Muscle layer of colon (tissue), 2 donors: ENCODE measurements around the gene FLG2.
"Not testable (repeated sequence)": the region's sequence is repeated elsewhere in the genome, so short reads cannot be mapped to it uniquely, and the experiment has no call there.

Experiments
- H3K27ac ChIP-seq: one replicate; pipeline ENCODE4 v1.7.0; 2013; ENCODE audit warnings: low read depth, mild to moderate bottlenecking, low read length, moderate library complexity
- H3K27me3 ChIP-seq, 2 donors: one replicate each; pipeline ENCODE4 v1.7.0; 2013; ENCODE audit warnings: low read length in 2 of 2, mild to moderate bottlenecking in 2 of 2; ENCODE audit not compliant: insufficient read depth in 2 of 2, control insufficient read depth in 1 of 2
- H3K36me3 ChIP-seq: one replicate; pipeline ENCODE4 v1.7.0; 2013; ENCODE audit warnings: mild to moderate bottlenecking, low read length; ENCODE audit not compliant: insufficient read depth
- H3K4me1 ChIP-seq: one replicate; pipeline ENCODE4 v1.7.0; 2013; ENCODE audit warnings: mild to moderate bottlenecking, low read length; ENCODE audit not compliant: insufficient read depth
- H3K4me3 ChIP-seq, 2 donors: one replicate each; pipeline ENCODE4 v1.7.0; 2013; ENCODE audit warnings: low read length in 2 of 2, low read depth in 1 of 2, mild to moderate bottlenecking in 1 of 2, moderate library complexity in 1 of 2
- H3K9ac ChIP-seq: one replicate; pipeline ENCODE4 v1.7.0; 2013; ENCODE audit warnings: low read length
- H3K9me3 ChIP-seq: one replicate; pipeline ENCODE4 v1.7.0; 2013; ENCODE audit warnings: mild to moderate bottlenecking, low read length
- donor health status: abdominal sarcoma.
- donor health status: Adenocarcinoma of cecum.

Gene FLG2

GRCh38 chr1:152309955-152310354 is 49.9 kb downstream of the FLG2 start:
- no peak overlapping the region for H3K9ac ChIP-seq
- no peaks in the 10 kb centered on the region for H3K27me3 ChIP-seq
- H3K27ac ChIP-seq: no peak overlapping the region
- H3K4me3 ChIP-seq: no peak overlapping the region
- no peaks in the 10 kb centered on the region for H3K36me3 ChIP-seq
- no peaks in the 10 kb centered on the region for H3K4me1 ChIP-seq
- no peaks in the 10 kb centered on the region for H3K9me3 ChIP-seq

- H3K27ac ChIP-seq, H3K9ac ChIP-seq, H3K4me3 ChIP-seq, H3K27me3 ChIP-seq, H3K36me3 ChIP-seq, H3K4me1 ChIP-seq, H3K9me3 ChIP-seq: not testable (repeated sequence)
Measured at GRCh38 chr1:152309320-152309901, 50.4 kb downstream of the FLG2 start.

GRCh38 chr1:152308758-152309157 is 51.0 kb downstream of the FLG2 start:
- not testable (repeated sequence) for H3K4me1 ChIP-seq, H3K36me3 ChIP-seq, H3K27me3 ChIP-seq, H3K27ac ChIP-seq, H3K9me3 ChIP-seq, H3K9ac ChIP-seq, H3K4me3 ChIP-seq

- H3K9me3 ChIP-seq, H3K4me3 ChIP-seq, H3K4me1 ChIP-seq, H3K27ac ChIP-seq, H3K36me3 ChIP-seq, H3K9ac ChIP-seq, H3K27me3 ChIP-seq: not testable (repeated sequence)
Measured at GRCh38 chr1:152307970-152308369, 51.8 kb downstream of the FLG2 start.

- not testable (repeated sequence) for H3K4me1 ChIP-seq, H3K4me3 ChIP-seq, H3K9ac ChIP-seq, H3K27me3 ChIP-seq, H3K27ac ChIP-seq, H3K36me3 ChIP-seq, H3K9me3 ChIP-seq
Measured at GRCh38 chr1:152306123-152306522, 53.7 kb downstream of the FLG2 start.

- not testable (repeated sequence) for H3K27me3 ChIP-seq, H3K4me1 ChIP-seq, H3K36me3 ChIP-seq, H3K9ac ChIP-seq, H3K4me3 ChIP-seq, H3K9me3 ChIP-seq, H3K27ac ChIP-seq
Measured at GRCh38 chr1:152304773-152305172, 55.0 kb downstream of the FLG2 start.

GRCh38 chr1:152303139-152303872 is 56.5 kb downstream of the FLG2 start:
- H3K4me1 ChIP-seq, H3K9ac ChIP-seq, H3K9me3 ChIP-seq, H3K27me3 ChIP-seq, H3K36me3 ChIP-seq, H3K4me3 ChIP-seq, H3K27ac ChIP-seq: not testable (repeated sequence)
